ENCODE measurements around the gene CFAP126.

DNA sequence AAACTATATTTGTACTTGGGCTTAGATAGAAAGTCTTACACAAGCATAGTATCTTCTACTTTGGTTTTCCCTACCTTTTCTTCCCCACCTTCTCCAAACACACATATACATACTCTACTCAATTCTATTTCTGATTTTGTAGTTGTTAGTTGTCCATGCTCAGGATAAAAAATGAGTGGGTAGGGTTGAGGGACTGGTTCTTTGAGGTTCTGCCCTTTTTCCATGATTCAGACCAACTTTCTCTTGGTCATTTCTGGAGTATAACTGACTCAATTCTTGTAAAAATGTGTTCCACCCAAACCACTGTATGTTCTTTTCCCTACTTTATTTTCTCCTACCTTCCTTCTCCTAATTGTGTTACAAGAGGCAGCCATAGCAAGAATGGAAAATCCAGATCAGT lies 3.3 kb downstream of the CFAP126 start:
- TF ChIP-seq, protein P1, sequence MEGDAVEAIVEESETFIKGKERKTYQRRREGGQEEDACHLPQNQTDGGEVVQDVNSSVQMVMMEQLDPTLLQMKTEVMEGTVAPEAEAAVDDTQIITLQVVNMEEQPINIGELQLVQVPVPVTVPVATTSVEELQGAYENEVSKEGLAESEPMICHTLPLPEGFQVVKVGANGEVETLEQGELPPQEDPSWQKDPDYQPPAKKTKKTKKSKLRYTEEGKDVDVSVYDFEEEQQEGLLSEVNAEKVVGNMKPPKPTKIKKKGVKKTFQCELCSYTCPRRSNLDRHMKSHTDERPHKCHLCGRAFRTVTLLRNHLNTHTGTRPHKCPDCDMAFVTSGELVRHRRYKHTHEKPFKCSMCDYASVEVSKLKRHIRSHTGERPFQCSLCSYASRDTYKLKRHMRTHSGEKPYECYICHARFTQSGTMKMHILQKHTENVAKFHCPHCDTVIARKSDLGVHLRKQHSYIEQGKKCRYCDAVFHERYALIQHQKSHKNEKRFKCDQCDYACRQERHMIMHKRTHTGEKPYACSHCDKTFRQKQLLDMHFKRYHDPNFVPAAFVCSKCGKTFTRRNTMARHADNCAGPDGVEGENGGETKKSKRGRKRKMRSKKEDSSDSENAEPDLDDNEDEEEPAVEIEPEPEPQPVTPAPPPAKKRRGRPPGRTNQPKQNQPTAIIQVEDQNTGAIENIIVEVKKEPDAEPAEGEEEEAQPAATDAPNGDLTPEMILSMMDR (IDR thresholded peaks at IDR 0.05; ENCODE audit: low read depth, low read length): no peak
- TF ChIP-seq, protein P2, sequence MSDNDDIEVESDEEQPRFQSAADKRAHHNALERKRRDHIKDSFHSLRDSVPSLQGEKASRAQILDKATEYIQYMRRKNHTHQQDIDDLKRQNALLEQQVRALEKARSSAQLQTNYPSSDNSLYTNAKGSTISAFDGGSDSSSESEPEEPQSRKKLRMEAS (IDR thresholded peaks at IDR 0.05; ENCODE audit: low read depth, low read length): no peak
- TF ChIP-seq MYC (IDR thresholded peaks at IDR 0.05; ENCODE audit: low read depth, low read length): no peak
